PC-3 (cell line): ENCODE measurements around the gene PDSS2.

Source experiments
- CTCF ChIP-seq: fragments of 300-600 bp; sonication (generic); conservative IDR thresholded peaks from 2 replicates; pipeline ENCODE4 v1.5.1; 2017; ENCODE audit warnings: antibody characterized with exemption, low read depth, mild to moderate bottlenecking, low read length
- EZH2 ChIP-seq: fragments of 300-600 bp; sonication (generic); IDR thresholded peaks from one replicate; pipeline ENCODE4 v1.6.1; 2017; ENCODE audit warnings: antibody characterized with exemption, mild to moderate bottlenecking, low read length; ENCODE audit not compliant: unreplicated experiment

DNA sequence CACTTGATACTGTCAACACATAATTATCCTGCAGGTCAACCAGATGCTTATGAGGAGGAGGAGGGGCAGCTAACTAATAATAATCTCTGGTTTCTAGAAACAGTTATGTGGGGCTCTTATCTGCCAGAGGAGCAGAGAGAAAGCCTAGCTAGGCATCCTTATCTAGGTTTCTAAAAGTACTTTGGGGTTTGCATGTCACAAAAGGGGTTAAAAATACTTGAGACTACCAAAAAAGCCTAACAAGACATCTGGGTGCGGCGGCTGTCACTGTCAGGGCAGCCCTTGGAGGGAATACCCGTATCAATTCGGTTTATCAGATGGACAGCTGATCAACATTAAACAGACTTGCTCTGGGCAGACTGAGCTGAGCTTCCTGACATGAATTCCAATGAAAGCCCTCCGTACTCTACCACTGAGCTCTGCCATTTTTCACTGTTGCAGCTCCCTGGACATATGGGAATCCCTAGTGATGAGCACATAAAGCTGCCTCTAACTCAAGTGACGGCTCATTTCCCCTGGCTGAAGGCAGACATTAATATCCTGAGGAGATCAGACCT lies 166.6 kb downstream of the PDSS2 start:
- no peak for TF ChIP-seq CTCF
- TF ChIP-seq EZH2 = no peak
